ENCODE measurements around the gene ABLIM1.

The ABLIM1 gene

GRCh38 chr10:114491419-114491818 is 166.7 kb downstream of the ABLIM1 start:
- H3K36me3 Mint-ChIP-seq (ENCODE audit: low read depth): peaks cover 41% of the 10 kb centered on the region
- H3K27me3 Mint-ChIP-seq: no peaks in the 10 kb centered on the region
- peaks cover 5% of the 10 kb centered on the region for H3K9me3 Mint-ChIP-seq
- peak overlapping the region; percentile 88 for H3K27ac Mint-ChIP-seq
- peak overlapping the region; percentile 66 for H3K4me3 Mint-ChIP-seq
- H3K4me1 Mint-ChIP-seq (ENCODE audit: low read depth): peaks cover 87% of the 10 kb centered on the region

GRCh38 chr10:114489521-114490310 is 168.4 kb downstream of the ABLIM1 start:
- peaks cover 70% of the 10 kb centered on the region for H3K4me1 Mint-ChIP-seq (ENCODE audit: low read depth)
- H3K36me3 Mint-ChIP-seq (ENCODE audit: low read depth): peaks cover 44% of the 10 kb centered on the region
- no peak overlapping the region for H3K4me3 Mint-ChIP-seq
- H3K27ac Mint-ChIP-seq: peak overlapping the region; percentile 13
- H3K27me3 Mint-ChIP-seq: no peaks in the 10 kb centered on the region
- H3K9me3 Mint-ChIP-seq: no peaks in the 10 kb centered on the region

GRCh38 chr10:114487815-114488536 is 170.1 kb downstream of the ABLIM1 start:
- H3K36me3 Mint-ChIP-seq (ENCODE audit: low read depth): peaks cover 55% of the 10 kb centered on the region
- peak overlapping the region; percentile 4 for H3K27ac Mint-ChIP-seq
- H3K4me3 Mint-ChIP-seq: no peak overlapping the region
- no peaks in the 10 kb centered on the region for H3K9me3 Mint-ChIP-seq
- peaks cover 57% of the 10 kb centered on the region for H3K4me1 Mint-ChIP-seq (ENCODE audit: low read depth)
- no peaks in the 10 kb centered on the region for H3K27me3 Mint-ChIP-seq

- Mint-ChIP-seq H3K9me3 (no peaks in the 10 kb centered on the region), H3K36me3 (ENCODE audit: low read depth) (peaks cover 55% of the 10 kb centered on the region), H3K27ac (peak overlapping the region; percentile 4), H3K4me3 (no peak overlapping the region), H3K4me1 (ENCODE audit: low read depth) (peaks cover 49% of the 10 kb centered on the region), H3K27me3 (no peaks in the 10 kb centered on the region)
Measured at GRCh38 chr10:114486938-114487814, 170.9 kb downstream of the ABLIM1 start.

GRCh38 chr10:114485696-114486400 is 172.2 kb downstream of the ABLIM1 start:
- no peaks in the 10 kb centered on the region for H3K9me3 Mint-ChIP-seq
- peaks cover 55% of the 10 kb centered on the region for H3K36me3 Mint-ChIP-seq (ENCODE audit: low read depth)
- no peaks in the 10 kb centered on the region for H3K27me3 Mint-ChIP-seq
- H3K4me1 Mint-ChIP-seq (ENCODE audit: low read depth): peaks cover 45% of the 10 kb centered on the region
- no peak overlapping the region for H3K4me3 Mint-ChIP-seq
- no peak overlapping the region for H3K27ac Mint-ChIP-seq

GRCh38 chr10:114483575-114483974 is 174.5 kb downstream of the ABLIM1 start:
- H3K4me1 Mint-ChIP-seq (ENCODE audit: low read depth): peaks cover 49% of the 10 kb centered on the region
- no peak overlapping the region for H3K4me3 Mint-ChIP-seq
- H3K36me3 Mint-ChIP-seq (ENCODE audit: low read depth): peaks cover 64% of the 10 kb centered on the region
- no peaks in the 10 kb centered on the region for H3K9me3 Mint-ChIP-seq
- no peak overlapping the region for H3K27ac Mint-ChIP-seq
- H3K27me3 Mint-ChIP-seq: no peaks in the 10 kb centered on the region

GRCh38 chr10:114482480-114483304 is 175.4 kb downstream of the ABLIM1 start:
- peaks cover 64% of the 10 kb centered on the region for H3K36me3 Mint-ChIP-seq (ENCODE audit: low read depth)

GRCh38 chr10:114481055-114481454 is 177.0 kb downstream of the ABLIM1 start:
- Mint-ChIP-seq H3K36me3 (ENCODE audit: low read depth) (peaks cover 54% of the 10 kb centered on the region), H3K4me3 (no peak overlapping the region), H3K27me3 (no peaks in the 10 kb centered on the region), H3K4me1 (ENCODE audit: low read depth) (peaks cover 44% of the 10 kb centered on the region), H3K27ac (no peak overlapping the region), H3K9me3 (no peaks in the 10 kb centered on the region)

More at GRCh38 chr10:114482480-114483304, 175.4 kb downstream of the ABLIM1 start:
- Mint-ChIP-seq H3K9me3 (no peaks in the 10 kb centered on the region), H3K27ac (no peak overlapping the region), H3K4me1 (ENCODE audit: low read depth) (peaks cover 43% of the 10 kb centered on the region), H3K4me3 (no peak overlapping the region), H3K27me3 (no peaks in the 10 kb centered on the region)

GRCh38 chr10:114479836-114480235 is 178.2 kb downstream of the ABLIM1 start:
- Mint-ChIP-seq H3K4me1 (ENCODE audit: low read depth) (peaks cover 47% of the 10 kb centered on the region), H3K9me3 (no peaks in the 10 kb centered on the region), H3K4me3 (no peak overlapping the region), H3K27ac (no peak overlapping the region), H3K27me3 (no peaks in the 10 kb centered on the region), H3K36me3 (ENCODE audit: low read depth) (peaks cover 41% of the 10 kb centered on the region)

- H3K9me3 Mint-ChIP-seq: no peaks in the 10 kb centered on the region
- peaks cover 37% of the 10 kb centered on the region for H3K36me3 Mint-ChIP-seq (ENCODE audit: low read depth)
- no peak overlapping the region for H3K27ac Mint-ChIP-seq
- H3K4me1 Mint-ChIP-seq (ENCODE audit: low read depth): peaks cover 50% of the 10 kb centered on the region
- H3K4me3 Mint-ChIP-seq: no peak overlapping the region
- no peaks in the 10 kb centered on the region for H3K27me3 Mint-ChIP-seq
Measured at GRCh38 chr10:114479307-114479706, 178.8 kb downstream of the ABLIM1 start.

- H3K9me3 Mint-ChIP-seq: no peaks in the 10 kb centered on the region
- no peak overlapping the region for H3K4me3 Mint-ChIP-seq
- peaks cover 47% of the 10 kb centered on the region for H3K4me1 Mint-ChIP-seq (ENCODE audit: low read depth)
- no peak overlapping the region for H3K27ac Mint-ChIP-seq
- peaks cover 29% of the 10 kb centered on the region for H3K36me3 Mint-ChIP-seq (ENCODE audit: low read depth)
- no peaks in the 10 kb centered on the region for H3K27me3 Mint-ChIP-seq
Measured at GRCh38 chr10:114478281-114478680, 179.8 kb downstream of the ABLIM1 start.

GRCh38 chr10:114477285-114477684 is 180.8 kb downstream of the ABLIM1 start:
- Mint-ChIP-seq H3K27ac (no peak overlapping the region), H3K9me3 (no peaks in the 10 kb centered on the region), H3K4me1 (ENCODE audit: low read depth) (peaks cover 46% of the 10 kb centered on the region), H3K4me3 (no peak overlapping the region), H3K27me3 (no peaks in the 10 kb centered on the region), H3K36me3 (ENCODE audit: low read depth) (peaks cover 28% of the 10 kb centered on the region)

GRCh38 chr10:114474989-114475388 is 183.1 kb downstream of the ABLIM1 start:
- Mint-ChIP-seq H3K4me3 (no peak overlapping the region), H3K9me3 (no peaks in the 10 kb centered on the region), H3K27ac (peak overlapping the region; percentile 17), H3K4me1 (ENCODE audit: low read depth) (peaks cover 34% of the 10 kb centered on the region), H3K36me3 (ENCODE audit: low read depth) (peaks cover 20% of the 10 kb centered on the region), H3K27me3 (no peaks in the 10 kb centered on the region)
